AG04449 (cell line): ENCODE measurements around the gene GSTM5.
A peak's percentile ranks its signal among the peaks of the same experiment; 100 is the strongest.
"Not testable (repeated sequence)": the region's sequence is repeated elsewhere in the genome, so short reads cannot be mapped to it uniquely, and the experiment has no call there.

ENCODE experiments used
- CTCF ChIA-PET: fragments of 350-600 bp; formaldehyde crosslinking; extraction: SDS; loops from one replicate; lab custom pipeline; 2021; ENCODE audit warnings: antibody characterized with exemption; lab: Yijun Ruan, JAX
- POLR2A ChIA-PET: fragments of 400-600, 350-600 bp; formaldehyde crosslinking; extraction: SDS; loops from one replicate; lab custom pipeline; 2020; ENCODE audit warnings: antibody characterized with exemption, inconsistent platforms; lab: Yijun Ruan, JAX
- DNase-seq: peaks from one replicate; pipeline ENCODE4 v3.0.0-alpha.2; 2010; ENCODE audit warnings: low read depth, low spot score
- H3K4me3 ChIP-seq: 2 replicates; pipeline ENCODE4 v1.5.1; 2011; ENCODE audit warnings: low read depth, mild to moderate bottlenecking, control low read depth, low read length
- CTCF ChIP-seq: IDR thresholded peaks from one replicate; pipeline ENCODE4 v1.5.1; 2011; ENCODE audit warnings: mild to moderate bottlenecking, moderate library complexity, low read length, control low read depth, inconsistent platforms; ENCODE audit not compliant: insufficient read depth; ENCODE audit errors: missing control alignments

The GSTM5 gene

GRCh38 chr1:109711593-109712320 lies at the start of gene GSTM5:
TSS of gene GSTM5 (plus strand) at chr1:109712251. CDS start at chr1:109712313, 62 bp downstream.
- POLR2A ChIA-PET: interaction anchor here (1.0 kb wide), 1 partner anchor 50 kb away, joined by 4 read pairs; no protein-coding TSS in a partner anchor
- CTCF ChIA-PET, DNase-seq: not testable (repeated sequence)
- peak within 1 kb of the TSS; percentile 36 for H3K4me3 ChIP-seq

GRCh38 chr1:109664671-109665070 lies 47.4 kb upstream of the GSTM5 start:
- CTCF ChIA-PET: no interaction called here
- no peak for DNase-seq
- no peak for TF ChIP-seq CTCF
- POLR2A ChIA-PET: no interaction called here
- no peak overlapping the region for H3K4me3 ChIP-seq

GRCh38 chr1:109667452-109668122 lies 44.5 kb upstream of the GSTM5 start, which contains the start of gene GSTM2:
TSS of gene GSTM2 (plus strand) at chr1:109668057. CDS start at chr1:109668116, 59 bp downstream.
- peak within 1 kb of the TSS; percentile 64 for H3K4me3 ChIP-seq
- no peak for TF ChIP-seq CTCF
- POLR2A ChIA-PET: interaction anchor here (0.6 kb wide), 1 partner anchor 53 kb away, joined by 3 read pairs; no protein-coding TSS in a partner anchor
- DNase-seq: no peak
- CTCF ChIA-PET: interaction anchor here (1.2 to 2.6 kb wide), 5 partner anchors 27 to 317 kb away, joined by 3 to 9 read pairs (median 4); partner anchors contain the start of gene AHCYL1

GRCh38 chr1:109668123-109668775 lies 43.8 kb upstream of the GSTM5 start:
- CTCF ChIA-PET: interaction anchor here (0.9 to 2.6 kb wide), 6 partner anchors 28 to 316 kb away, joined by 3 to 9 read pairs (median 4); partner anchors contain the start of gene AHCYL1
- peak overlapping the region; percentile 64 for H3K4me3 ChIP-seq
- DNase-seq: no peak
- TF ChIP-seq CTCF: no peak
- POLR2A ChIA-PET: interaction anchor here (0.6 kb wide), 1 partner anchor 53 kb away, joined by 3 read pairs; no protein-coding TSS in a partner anchor

GRCh38 chr1:109669246-109669948 lies 42.7 kb upstream of the GSTM5 start:
- ChIA-PET POLR2A (no interaction called here), CTCF (interaction anchor here (1.1 to 1.6 kb wide), 3 partner anchors 25 to 315 kb away, joined by 3 to 4 read pairs (median 4); partner anchors contain the start of gene AHCYL1)
- no peak for DNase-seq
- no peak overlapping the region for H3K4me3 ChIP-seq
- TF ChIP-seq CTCF: no peak

- POLR2A ChIA-PET, DNase-seq: not testable (repeated sequence)
- CTCF ChIA-PET: interaction anchor here (1.5 kb wide), 1 partner anchor 315 kb away, joined by 3 read pairs; the partner anchor contains the start of gene AHCYL1
Observed at GRCh38 chr1:109669949-109670302, 42.1 kb upstream of the GSTM5 start.

More at GRCh38 chr1:109669949-109670302, 42.1 kb upstream of the GSTM5 start:
- not testable (repeated sequence) for H3K4me3 ChIP-seq
